ENCODE measurements around the gene DNM3.

DNM3 gene

DNA sequence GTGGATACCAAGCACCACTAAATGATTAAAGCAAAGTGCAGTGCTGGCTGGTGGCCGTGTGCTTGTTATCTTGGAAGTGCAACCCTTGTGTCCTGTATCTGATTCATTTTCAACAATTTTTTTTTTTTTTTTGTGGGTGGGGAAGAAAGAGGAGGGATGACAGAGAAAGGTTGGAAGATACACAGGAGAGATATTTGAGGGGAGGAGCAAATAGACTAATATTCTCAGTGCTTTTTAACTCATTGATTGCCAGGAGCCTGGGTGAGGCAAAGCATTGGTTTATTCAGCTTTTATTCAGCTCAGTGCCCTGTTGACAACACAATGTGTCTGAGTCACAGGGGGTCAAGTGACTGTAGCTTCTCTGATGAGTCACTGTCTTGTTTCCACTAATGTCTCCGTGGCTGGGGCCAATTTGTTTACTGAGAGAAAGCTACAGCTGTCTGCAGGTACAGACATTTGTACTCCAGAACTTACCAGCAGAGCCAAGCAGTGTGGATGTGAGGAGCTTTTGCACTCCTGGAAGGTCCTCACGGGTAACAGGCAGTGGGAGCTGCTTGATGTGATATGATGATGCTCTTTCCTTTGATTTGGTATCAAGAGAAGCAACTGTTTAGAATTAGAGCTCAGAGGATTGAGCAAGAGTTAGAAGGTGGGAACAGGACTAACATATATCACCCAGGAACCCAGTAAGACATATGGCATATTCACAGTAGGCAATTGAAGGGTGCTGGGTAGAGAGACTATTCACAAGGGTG, 23.6 kb upstream of the DNM3 start:
- TF ChIP-seq, protein P1, sequence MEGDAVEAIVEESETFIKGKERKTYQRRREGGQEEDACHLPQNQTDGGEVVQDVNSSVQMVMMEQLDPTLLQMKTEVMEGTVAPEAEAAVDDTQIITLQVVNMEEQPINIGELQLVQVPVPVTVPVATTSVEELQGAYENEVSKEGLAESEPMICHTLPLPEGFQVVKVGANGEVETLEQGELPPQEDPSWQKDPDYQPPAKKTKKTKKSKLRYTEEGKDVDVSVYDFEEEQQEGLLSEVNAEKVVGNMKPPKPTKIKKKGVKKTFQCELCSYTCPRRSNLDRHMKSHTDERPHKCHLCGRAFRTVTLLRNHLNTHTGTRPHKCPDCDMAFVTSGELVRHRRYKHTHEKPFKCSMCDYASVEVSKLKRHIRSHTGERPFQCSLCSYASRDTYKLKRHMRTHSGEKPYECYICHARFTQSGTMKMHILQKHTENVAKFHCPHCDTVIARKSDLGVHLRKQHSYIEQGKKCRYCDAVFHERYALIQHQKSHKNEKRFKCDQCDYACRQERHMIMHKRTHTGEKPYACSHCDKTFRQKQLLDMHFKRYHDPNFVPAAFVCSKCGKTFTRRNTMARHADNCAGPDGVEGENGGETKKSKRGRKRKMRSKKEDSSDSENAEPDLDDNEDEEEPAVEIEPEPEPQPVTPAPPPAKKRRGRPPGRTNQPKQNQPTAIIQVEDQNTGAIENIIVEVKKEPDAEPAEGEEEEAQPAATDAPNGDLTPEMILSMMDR (IDR thresholded peaks at IDR 0.05; ENCODE audit: low read depth, low read length, missing control alignments), result no peak
- Histone ChIP-seq H3K36me3 (replicated peaks) (no peaks in the 10 kb centered on the region), H3K27me3 (replicated peaks) (no peaks in the 10 kb centered on the region), H3K27ac (no peak overlapping the region), H3K4me3 (ENCODE audit: low read depth, low read length) (no peak overlapping the region)
- DNase-seq, result peak; percentile 83
- in situ Hi-C loops (cut with HindIII; ENCODE audit: low pct_ligation_motif_present, low sequenced_read_pairs), result no loop called here

DNA sequence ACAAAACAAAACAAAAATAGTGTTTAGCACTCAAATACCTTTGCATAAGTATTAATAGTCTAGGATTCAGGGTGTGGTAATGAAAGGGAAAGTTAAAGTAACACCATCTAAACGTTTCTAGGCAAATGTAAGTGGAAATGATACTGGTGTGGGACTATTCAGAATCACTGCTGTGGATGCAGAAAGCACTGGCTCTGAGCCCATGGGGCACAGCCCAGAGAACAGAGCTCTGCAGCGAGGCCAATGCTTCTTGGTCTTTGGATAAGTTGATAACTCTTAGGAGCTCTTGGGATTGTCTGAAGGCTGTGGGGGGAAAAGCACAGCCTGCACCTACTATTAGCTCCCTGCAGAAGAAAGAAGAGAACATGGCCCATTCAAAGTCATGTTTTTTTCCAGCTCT, 21.4 kb upstream of the DNM3 start:
- Histone ChIP-seq H3K36me3 (replicated peaks) (no peaks in the 10 kb centered on the region), H3K4me3 (ENCODE audit: low read depth, low read length) (no peak overlapping the region), H3K27me3 (replicated peaks) (no peaks in the 10 kb centered on the region), H3K27ac (no peak overlapping the region)
- TF ChIP-seq, protein P1 (IDR thresholded peaks at IDR 0.05; ENCODE audit: low read depth, low read length, missing control alignments), result no peak
- no peak for DNase-seq
- in situ Hi-C loops (cut with HindIII; ENCODE audit: low pct_ligation_motif_present, low sequenced_read_pairs), result no loop called here

DNA sequence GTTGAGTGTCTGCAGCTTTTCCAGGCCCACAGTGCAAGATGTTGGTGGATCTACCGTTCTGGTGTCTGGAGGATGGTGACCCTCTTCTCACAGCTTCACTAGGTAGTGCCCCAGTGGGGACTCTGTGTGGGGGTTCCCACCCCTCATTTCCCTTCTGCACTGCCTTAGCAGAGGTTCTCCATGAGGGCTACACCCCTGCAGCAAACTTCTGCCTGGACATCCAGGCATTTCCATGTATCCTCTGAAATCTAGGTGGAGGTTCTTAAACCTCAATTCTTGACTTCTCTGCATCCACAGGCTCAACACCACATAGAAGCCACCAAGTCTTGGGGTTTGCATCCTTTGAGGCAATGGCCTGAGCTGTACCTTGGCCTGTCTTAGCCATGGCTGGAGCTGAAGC, 14.3 kb upstream of the DNM3 start:
- TF ChIP-seq, protein P1 (IDR thresholded peaks at IDR 0.05; ENCODE audit: low read depth, low read length, missing control alignments), result no peak
- H3K4me3 ChIP-seq (ENCODE audit: low read depth, low read length), result no peak overlapping the region
- in situ Hi-C loops (cut with HindIII; ENCODE audit: low pct_ligation_motif_present, low sequenced_read_pairs), result no loop called here
- H3K36me3 ChIP-seq (replicated peaks), result no peaks in the 10 kb centered on the region
- H3K27ac ChIP-seq, result no peak overlapping the region
- H3K27me3 ChIP-seq (replicated peaks), result no peaks in the 10 kb centered on the region
- no peak for DNase-seq

DNA sequence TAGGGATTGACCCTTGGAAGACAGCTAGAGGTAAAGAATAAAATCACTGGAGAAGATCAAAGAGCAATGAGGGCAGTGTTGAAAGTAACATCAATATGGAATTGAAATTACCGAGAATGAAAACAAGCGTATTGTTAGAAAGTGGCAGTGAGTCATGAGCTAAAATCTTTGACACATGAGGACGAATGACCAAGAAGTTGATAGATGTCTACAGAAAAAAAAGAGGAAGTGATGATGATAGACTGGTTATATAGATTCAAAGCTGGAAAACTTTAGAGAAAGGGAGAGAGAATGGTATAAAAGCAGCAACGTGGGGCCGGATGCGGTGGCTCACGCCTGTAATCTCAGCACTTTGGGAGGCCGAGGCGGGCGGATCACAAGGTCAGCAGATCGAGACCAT, 12.5 kb upstream of the DNM3 start:
- Histone ChIP-seq H3K27ac (no peak overlapping the region), H3K4me3 (ENCODE audit: low read depth, low read length) (no peak overlapping the region), H3K36me3 (replicated peaks) (no peaks in the 10 kb centered on the region), H3K27me3 (replicated peaks) (no peaks in the 10 kb centered on the region)
- in situ Hi-C loops (cut with HindIII; ENCODE audit: low pct_ligation_motif_present, low sequenced_read_pairs), result no loop called here
- DNase-seq, result no peak
- TF ChIP-seq, protein P1 (IDR thresholded peaks at IDR 0.05; ENCODE audit: low read depth, low read length, missing control alignments), result no peak

DNA sequence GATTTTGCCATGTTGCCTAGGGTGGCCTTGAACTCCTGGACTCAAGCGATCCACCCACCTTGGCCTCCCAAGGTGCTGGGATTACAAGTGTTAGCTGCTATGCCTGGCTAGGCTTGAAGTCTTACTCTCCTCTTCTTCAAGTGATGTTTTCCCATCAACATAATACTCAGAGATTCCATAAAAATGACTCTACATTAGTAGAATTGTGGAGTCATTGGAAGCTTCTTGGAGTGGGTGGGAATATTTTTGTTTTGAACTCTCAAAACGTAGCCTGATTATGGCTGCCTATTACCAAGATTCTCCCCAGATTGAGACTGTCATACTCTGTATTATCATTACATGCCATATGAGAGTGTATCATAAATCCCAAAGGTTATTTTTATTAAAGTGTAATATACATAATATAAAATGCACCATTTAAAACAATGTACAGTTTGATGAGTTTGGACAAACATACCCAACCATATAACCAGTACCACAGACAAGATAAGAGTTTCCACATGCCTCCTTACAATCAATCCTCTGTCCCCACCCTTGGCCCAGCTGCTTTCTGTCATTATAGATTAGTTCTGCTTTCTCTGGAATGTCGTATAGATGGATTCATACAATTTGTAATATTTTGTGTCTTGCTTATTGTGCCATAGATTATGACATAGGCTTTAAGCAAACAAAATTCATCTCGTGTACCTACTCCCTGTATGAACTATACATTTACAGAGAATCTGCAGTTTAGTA, 8.0 kb upstream of the DNM3 start:
- DNase-seq, result no peak
- Histone ChIP-seq H3K4me3 (ENCODE audit: low read depth, low read length) (no peak overlapping the region), H3K27ac (no peak overlapping the region), H3K27me3 (replicated peaks) (no peaks in the 10 kb centered on the region), H3K36me3 (replicated peaks) (no peaks in the 10 kb centered on the region)
- TF ChIP-seq, protein P1 (IDR thresholded peaks at IDR 0.05; ENCODE audit: low read depth, low read length, missing control alignments), result no peak
- in situ Hi-C loops (cut with HindIII; ENCODE audit: low pct_ligation_motif_present, low sequenced_read_pairs), result no loop called here

Data from brain microvascular endothelial cell (primary cell).